PC-3 (cell line): ENCODE results near the gene CD58.
"Not testable (repeated sequence)": the region's sequence is repeated elsewhere in the genome, so short reads cannot be mapped to it uniquely, and the experiment has no call there.

Experiments used
- CTCF ChIP-seq: fragments of 300-600 bp; sonication (generic); conservative IDR thresholded peaks from 2 replicates; pipeline ENCODE4 v1.5.1; 2017; ENCODE audit warnings: antibody characterized with exemption, low read depth, mild to moderate bottlenecking, low read length
- EZH2phosphoT487 ChIP-seq: fragments of 300-600 bp; sonication (generic); IDR thresholded peaks from 2 replicates; pipeline ENCODE4 v1.6.1; 2018; ENCODE audit warnings: mild to moderate bottlenecking, antibody characterized with exemption, low read length, borderline replicate concordance

DNA sequence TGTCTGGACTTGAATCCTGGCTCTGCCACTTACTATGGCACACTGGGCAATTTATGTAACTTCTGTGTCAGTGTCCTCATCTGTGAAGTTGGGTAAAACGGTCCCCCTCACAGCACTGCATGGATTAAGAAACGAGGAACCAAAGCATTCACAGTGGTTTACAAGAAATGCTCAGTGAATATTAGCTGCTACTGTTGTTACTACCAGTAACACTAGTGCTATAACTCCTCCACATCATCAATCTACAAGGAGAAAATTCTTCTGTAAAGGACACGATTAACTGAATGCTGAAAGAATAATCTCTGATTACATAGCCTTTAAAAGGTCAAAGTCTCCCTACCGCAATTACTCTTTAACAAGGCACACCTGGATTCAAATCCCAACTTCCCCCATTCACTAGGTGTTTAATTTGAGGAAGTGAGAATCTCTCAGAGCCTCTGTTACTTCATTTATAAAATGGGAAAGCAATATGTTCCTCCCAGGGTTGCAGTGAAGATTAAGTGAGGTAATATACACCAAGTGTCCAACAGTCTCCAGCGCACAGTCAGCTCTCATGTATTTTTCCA lies 26.0 kb upstream of the CD58 start:
- not testable (repeated sequence) for TF ChIP-seq CTCF, EZH2phosphoT487
